Uterus (tissue), 2 donors: Measurements from ENCODE around the gene E2F6.

ENCODE experiments used
- CTCF ChIP-seq, 4 experiments: fragments of 200-600 bp in 2 of 4; fragments of 450-650 bp in 2 of 4; sonication (generic) in 2 of 4; IDR thresholded peaks; one replicate each; pipeline ENCODE4 v1.5.1; 2016 to 2019; ENCODE audit warnings: antibody characterized with exemption in 4 of 4, mild to moderate bottlenecking in 2 of 4, moderate library complexity in 1 of 4
- POLR2A ChIP-seq, 2 donors: fragments of 450-650 bp; IDR thresholded peaks; one replicate each; pipeline ENCODE4 v1.6.1; 2016; ENCODE audit warnings: antibody characterized with exemption in 2 of 2, mild to moderate bottlenecking in 1 of 2, moderate library complexity in 1 of 2

GRCh38 chr2:11419781-11420180 lies 46.2 kb downstream of the E2F6 start:
- no peak for TF ChIP-seq CTCF (IDR thresholded peaks at IDR 0.05)
- TF ChIP-seq POLR2A (IDR thresholded peaks at IDR 0.05) = no peak
